ENCODE data around the gene PPP2R3B.

DNA sequence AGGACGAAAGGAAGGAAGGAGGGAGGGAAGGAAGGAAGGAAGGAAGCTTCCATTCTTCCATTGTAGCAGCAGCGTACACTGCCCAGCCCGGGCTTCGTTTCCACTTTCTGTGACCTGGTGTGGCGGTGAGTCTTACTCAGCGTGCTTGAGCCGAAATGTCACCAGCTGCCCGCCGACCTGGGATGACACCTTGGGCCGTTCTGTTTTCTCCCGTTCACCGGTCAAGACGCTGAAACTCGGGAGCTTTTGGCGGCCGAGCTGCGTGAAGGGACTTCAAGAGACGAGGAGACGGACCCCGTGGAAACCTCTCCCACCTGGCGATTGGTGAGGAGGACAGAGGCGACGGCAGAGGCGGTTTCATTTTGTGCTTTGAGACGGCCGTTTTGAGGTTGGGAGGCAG, 47.1 kb upstream of the PPP2R3B start:
- TF ChIP-seq CTCF (IDR thresholded peaks at IDR 0.05) = no peak
- no peak for TF ChIP-seq POLR2A (IDR thresholded peaks at IDR 0.05)

Measured in Peyer's patch (tissue), 4 donors.